Measurements from ENCODE around the gene GNAQ.

DNA sequence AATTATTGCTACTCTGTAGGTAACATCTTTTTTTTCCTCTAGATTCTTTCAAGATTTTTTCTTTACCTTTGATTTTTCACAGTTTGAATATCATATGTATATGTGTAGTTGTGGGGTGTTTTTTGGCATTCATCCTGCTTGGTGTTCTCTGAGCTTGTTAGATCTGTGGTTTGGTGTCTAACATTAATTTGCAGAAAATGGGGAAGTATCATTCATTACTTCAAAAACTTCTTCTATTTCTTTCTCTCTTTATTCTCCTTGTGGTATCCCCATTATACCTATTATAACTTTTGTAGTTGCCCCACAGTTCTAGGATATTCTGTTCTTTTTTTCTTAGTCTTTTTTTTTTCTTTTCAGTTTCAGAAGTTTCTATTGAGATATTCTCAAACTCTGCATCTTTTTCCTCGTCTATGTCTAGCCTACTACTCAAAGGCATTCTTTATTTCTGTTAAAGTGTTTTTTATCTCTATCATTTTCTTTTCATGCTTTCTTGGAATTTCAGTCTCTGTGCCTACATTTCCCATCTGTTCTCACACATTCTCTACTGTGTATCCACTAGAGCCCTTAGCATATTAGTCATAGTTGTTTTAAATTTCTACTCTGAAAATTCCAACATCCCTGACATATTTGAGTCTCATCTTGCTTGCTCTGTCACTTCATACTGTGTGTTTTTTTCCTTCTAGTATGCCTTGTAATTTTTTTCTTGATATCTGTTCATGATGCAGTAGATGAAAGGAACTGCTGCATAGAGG, 323.4 kb downstream of the GNAQ start:
- no peak for TF ChIP-seq POLR2A (IDR thresholded peaks at IDR 0.05)
- TF ChIP-seq, protein P1, sequence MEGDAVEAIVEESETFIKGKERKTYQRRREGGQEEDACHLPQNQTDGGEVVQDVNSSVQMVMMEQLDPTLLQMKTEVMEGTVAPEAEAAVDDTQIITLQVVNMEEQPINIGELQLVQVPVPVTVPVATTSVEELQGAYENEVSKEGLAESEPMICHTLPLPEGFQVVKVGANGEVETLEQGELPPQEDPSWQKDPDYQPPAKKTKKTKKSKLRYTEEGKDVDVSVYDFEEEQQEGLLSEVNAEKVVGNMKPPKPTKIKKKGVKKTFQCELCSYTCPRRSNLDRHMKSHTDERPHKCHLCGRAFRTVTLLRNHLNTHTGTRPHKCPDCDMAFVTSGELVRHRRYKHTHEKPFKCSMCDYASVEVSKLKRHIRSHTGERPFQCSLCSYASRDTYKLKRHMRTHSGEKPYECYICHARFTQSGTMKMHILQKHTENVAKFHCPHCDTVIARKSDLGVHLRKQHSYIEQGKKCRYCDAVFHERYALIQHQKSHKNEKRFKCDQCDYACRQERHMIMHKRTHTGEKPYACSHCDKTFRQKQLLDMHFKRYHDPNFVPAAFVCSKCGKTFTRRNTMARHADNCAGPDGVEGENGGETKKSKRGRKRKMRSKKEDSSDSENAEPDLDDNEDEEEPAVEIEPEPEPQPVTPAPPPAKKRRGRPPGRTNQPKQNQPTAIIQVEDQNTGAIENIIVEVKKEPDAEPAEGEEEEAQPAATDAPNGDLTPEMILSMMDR (IDR thresholded peaks at IDR 0.05), result no peak
